ENCODE data around the gene NEURL1B. TPM values are rescaled to one million over a fixed set of nuclear protein-coding genes. Genes with fewer than 3 reads are reported as not detected.

The NEURL1B gene
- polyA plus RNA-seq, 1 donor (not counting 4 experiments of a cell fraction or from before 2014, with no cell fraction given) = 0.43 TPM

DNA sequence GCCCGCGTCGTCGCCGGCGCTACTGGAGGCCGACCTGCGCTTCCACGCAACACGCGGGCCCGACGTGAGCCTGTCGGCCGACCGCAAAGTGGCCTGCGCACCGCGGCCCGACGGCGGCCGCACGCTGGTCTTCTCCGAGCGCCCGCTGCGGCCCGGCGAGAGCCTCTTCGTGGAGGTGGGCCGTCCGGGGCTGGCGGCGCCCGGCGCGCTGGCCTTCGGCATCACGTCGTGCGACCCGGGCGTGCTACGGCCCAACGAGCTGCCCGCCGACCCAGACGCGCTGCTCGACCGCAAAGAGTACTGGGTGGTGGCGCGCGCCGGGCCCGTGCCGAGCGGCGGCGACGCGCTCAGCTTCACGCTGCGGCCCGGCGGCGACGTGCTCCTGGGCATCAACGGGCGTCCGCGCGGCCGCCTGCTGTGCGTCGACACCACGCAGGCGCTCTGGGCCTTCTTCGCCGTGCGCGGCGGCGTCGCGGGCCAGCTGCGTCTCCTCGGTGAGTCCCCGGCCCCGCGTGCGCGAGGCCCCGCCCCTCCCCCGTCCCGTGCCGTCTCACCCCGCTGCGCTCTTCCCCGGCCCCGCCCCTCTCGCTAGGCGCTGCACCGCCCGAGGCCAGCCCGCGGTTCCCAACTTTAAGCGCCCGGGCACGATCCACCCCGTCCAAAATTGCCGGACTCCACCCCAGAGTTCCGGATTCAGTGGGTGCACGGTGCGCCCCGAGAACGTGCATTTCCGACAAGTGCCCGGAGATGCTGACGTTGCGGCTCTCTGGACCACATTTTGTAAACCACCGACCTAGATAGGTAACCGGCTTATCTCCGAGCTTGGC, 42.8 kb downstream of the NEURL1B start:
- Histone ChIP-seq H3K4me3 (ENCODE audit: control insufficient read depth in 2 of 3, extremely low read depth in 1 of 3, insufficient read depth in 2 of 3, low read depth in 1 of 3, low read length in 3 of 3) (no peak overlapping the region), H3K9me1 (ENCODE audit: control insufficient read depth, extremely low read depth, insufficient read depth, low read length) (no peaks in the 10 kb centered on the region), H3K36me3 (ENCODE audit: control insufficient read depth in 2 of 2, extremely low read depth in 1 of 2, insufficient read depth in 2 of 2, low read length in 2 of 2) (no peaks in the 10 kb centered on the region), H3K4me2 (ENCODE audit: control insufficient read depth, extremely low read depth, insufficient read depth, low read depth, low read length) (no peak overlapping the region), H2AFZ (ENCODE audit: control insufficient read depth, low read length) (no peak overlapping the region), H3K9ac (ENCODE audit: control insufficient read depth, extremely low read depth, insufficient read depth, low read length) (no peak overlapping the region), H3K9me3 (ENCODE audit: control insufficient read depth, low read depth, low read length) (no peaks in the 10 kb centered on the region), H3K79me2 (ENCODE audit: control insufficient read depth, insufficient read depth, low read length) (no peaks in the 10 kb centered on the region), H3K27ac (ENCODE audit: control insufficient read depth, insufficient read depth, low read length) (no peak overlapping the region), H4K20me1 (ENCODE audit: control insufficient read depth, extremely low read depth, insufficient read depth, low read length) (no peaks in the 10 kb centered on the region), H3K4me1 (ENCODE audit: control insufficient read depth, extremely low read depth, insufficient read depth, low read length) (peaks cover under 1% of the 10 kb centered on the region), H3K27me3 (ENCODE audit: control insufficient read depth, extremely low read depth, insufficient read depth, low read length) (no peaks in the 10 kb centered on the region)
- dilution Hi-C loops (cut with MboI; ENCODE audit: extremely low pct_ligation_motif_present, low sequenced_read_pairs) = loop anchor here (25.0 kb wide), 1 partner anchor 197 kb away; no protein-coding TSS in a partner anchor
- FAIRE-seq (no peak), DNase-seq (ENCODE audit: low read depth, low spot score) (no peak)
- TF ChIP-seq CTCF (optimal IDR thresholded peaks at IDR 0.05 in 1 of 3, IDR thresholded peaks at IDR 0.05 in 1 of 3, conservative IDR thresholded peaks at IDR 0.05 in 1 of 3; ENCODE audit: extremely low read depth in 1 of 3, insufficient read depth in 2 of 3, low read length in 3 of 3) (no peak), EZH2 (IDR thresholded peaks at IDR 0.05; ENCODE audit: low read length) (no peak)

GRCh38 chr5:172685091-172685490, 44.0 kb downstream of the NEURL1B start:
- H3K27ac ChIP-seq (ENCODE audit: control insufficient read depth, insufficient read depth, low read length) = no peak overlapping the region
- H3K9me3 ChIP-seq (ENCODE audit: control insufficient read depth, low read depth, low read length) = no peaks in the 10 kb centered on the region
- no peak overlapping the region for H2AFZ ChIP-seq (ENCODE audit: control insufficient read depth, low read length)
- FAIRE-seq (no peak), DNase-seq (ENCODE audit: low read depth, low spot score) (no peak)
- no peaks in the 10 kb centered on the region for H4K20me1 ChIP-seq (ENCODE audit: control insufficient read depth, extremely low read depth, insufficient read depth, low read length)
- dilution Hi-C loops (cut with MboI; ENCODE audit: extremely low pct_ligation_motif_present, low sequenced_read_pairs) = loop anchor here (25.0 kb wide), 1 partner anchor 198 kb away; no protein-coding TSS in a partner anchor
- no peak overlapping the region for H3K4me2 ChIP-seq (ENCODE audit: control insufficient read depth, extremely low read depth, insufficient read depth, low read depth, low read length)
- no peak overlapping the region for H3K4me3 ChIP-seq (ENCODE audit: control insufficient read depth in 2 of 3, extremely low read depth in 1 of 3, insufficient read depth in 2 of 3, low read depth in 1 of 3, low read length in 3 of 3)
- peaks cover 4% of the 10 kb centered on the region for H3K4me1 ChIP-seq (ENCODE audit: control insufficient read depth, extremely low read depth, insufficient read depth, low read length)
- no peaks in the 10 kb centered on the region for H3K9me1 ChIP-seq (ENCODE audit: control insufficient read depth, extremely low read depth, insufficient read depth, low read length)
- H3K79me2 ChIP-seq (ENCODE audit: control insufficient read depth, insufficient read depth, low read length) = no peaks in the 10 kb centered on the region
- TF ChIP-seq CTCF (optimal IDR thresholded peaks at IDR 0.05 in 1 of 3, IDR thresholded peaks at IDR 0.05 in 1 of 3, conservative IDR thresholded peaks at IDR 0.05 in 1 of 3; ENCODE audit: extremely low read depth in 1 of 3, insufficient read depth in 2 of 3, low read length in 3 of 3) = no peak
- no peak for TF ChIP-seq EZH2 (IDR thresholded peaks at IDR 0.05; ENCODE audit: low read length)
- no peak overlapping the region for H3K9ac ChIP-seq (ENCODE audit: control insufficient read depth, extremely low read depth, insufficient read depth, low read length)
- no peaks in the 10 kb centered on the region for H3K27me3 ChIP-seq (ENCODE audit: control insufficient read depth, extremely low read depth, insufficient read depth, low read length)
- no peaks in the 10 kb centered on the region for H3K36me3 ChIP-seq (ENCODE audit: control insufficient read depth in 2 of 2, extremely low read depth in 1 of 2, insufficient read depth in 2 of 2, low read length in 2 of 2)

Measured in keratinocyte (primary cell).